Measurements from ENCODE around the gene SOAT1.
"Not testable (repeated sequence)": the region's sequence is repeated elsewhere in the genome, so short reads cannot be mapped to it uniquely, and the experiment has no call there.

SOAT1 gene

GRCh38 chr1:179380299-179380698 is 86.7 kb downstream of the SOAT1 start:
- no peak for DNase-seq (ENCODE audit: low read depth)
- no peak overlapping the region for H3K4me3 ChIP-seq (ENCODE audit: control insufficient read depth, low read depth, low read length)
- no peak for TF ChIP-seq CTCF (IDR thresholded peaks at IDR 0.05; ENCODE audit: control insufficient read depth, insufficient read depth, low read depth, low read length, missing control alignments)

- DNase-seq (ENCODE audit: low read depth), result no peak
- no peak for TF ChIP-seq CTCF (IDR thresholded peaks at IDR 0.05; ENCODE audit: control insufficient read depth, insufficient read depth, low read depth, low read length, missing control alignments)
- no peak overlapping the region for H3K4me3 ChIP-seq (ENCODE audit: control insufficient read depth, low read depth, low read length)
Observed at GRCh38 chr1:179384027-179384426, 90.4 kb downstream of the SOAT1 start.

- TF ChIP-seq CTCF (IDR thresholded peaks at IDR 0.05; ENCODE audit: control insufficient read depth, insufficient read depth, low read depth, low read length, missing control alignments), result no peak
- no peak for DNase-seq (ENCODE audit: low read depth)
Observed at GRCh38 chr1:179385510-179385909, 91.9 kb downstream of the SOAT1 start.

GRCh38 chr1:179393721-179394120 is 100.1 kb downstream of the SOAT1 start:
- no peak overlapping the region for H3K4me3 ChIP-seq (ENCODE audit: control insufficient read depth, low read depth, low read length)
- TF ChIP-seq CTCF (IDR thresholded peaks at IDR 0.05; ENCODE audit: control insufficient read depth, insufficient read depth, low read depth, low read length, missing control alignments), result no peak
- no peak for DNase-seq (ENCODE audit: low read depth)

More at GRCh38 chr1:179385510-179385909, 91.9 kb downstream of the SOAT1 start:
- H3K4me3 ChIP-seq (ENCODE audit: control insufficient read depth, low read depth, low read length), result no peak overlapping the region

GRCh38 chr1:179399399-179399798 is 105.8 kb downstream of the SOAT1 start:
- H3K4me3 ChIP-seq (ENCODE audit: control insufficient read depth, low read depth, low read length); DNase-seq (ENCODE audit: low read depth): not testable (repeated sequence)
